ENCODE data around the gene HCFC2.

- TF ChIP-seq, protein P1, sequence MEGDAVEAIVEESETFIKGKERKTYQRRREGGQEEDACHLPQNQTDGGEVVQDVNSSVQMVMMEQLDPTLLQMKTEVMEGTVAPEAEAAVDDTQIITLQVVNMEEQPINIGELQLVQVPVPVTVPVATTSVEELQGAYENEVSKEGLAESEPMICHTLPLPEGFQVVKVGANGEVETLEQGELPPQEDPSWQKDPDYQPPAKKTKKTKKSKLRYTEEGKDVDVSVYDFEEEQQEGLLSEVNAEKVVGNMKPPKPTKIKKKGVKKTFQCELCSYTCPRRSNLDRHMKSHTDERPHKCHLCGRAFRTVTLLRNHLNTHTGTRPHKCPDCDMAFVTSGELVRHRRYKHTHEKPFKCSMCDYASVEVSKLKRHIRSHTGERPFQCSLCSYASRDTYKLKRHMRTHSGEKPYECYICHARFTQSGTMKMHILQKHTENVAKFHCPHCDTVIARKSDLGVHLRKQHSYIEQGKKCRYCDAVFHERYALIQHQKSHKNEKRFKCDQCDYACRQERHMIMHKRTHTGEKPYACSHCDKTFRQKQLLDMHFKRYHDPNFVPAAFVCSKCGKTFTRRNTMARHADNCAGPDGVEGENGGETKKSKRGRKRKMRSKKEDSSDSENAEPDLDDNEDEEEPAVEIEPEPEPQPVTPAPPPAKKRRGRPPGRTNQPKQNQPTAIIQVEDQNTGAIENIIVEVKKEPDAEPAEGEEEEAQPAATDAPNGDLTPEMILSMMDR (conservative IDR thresholded peaks at IDR 0.05) = no peak
- TF ChIP-seq ZFX (IDR thresholded peaks at IDR 0.05) = no peak
Observed at GRCh38 chr12:104060791-104061190, 3.5 kb upstream of the HCFC2 start.

Data from C4-2B (cell line).